Measurements from ENCODE around the gene NOP53. TPM values are rescaled to one million over a fixed set of nuclear protein-coding genes. Genes with fewer than 3 reads are reported as not detected.
"Not testable (repeated sequence)": the region's sequence is repeated elsewhere in the genome, so short reads cannot be mapped to it uniquely, and the experiment has no call there.

NOP53 gene
- total RNA-seq, 4 donors from 2014 or later, result 350 to 500 (median 454) TPM

GRCh38 chr19:47761566-47761965, 16.2 kb downstream of the NOP53 start:
- no peak for DNase-seq (ENCODE audit: extremely low spot score)
- H3K27me3 ChIP-seq, result no peaks in the 10 kb centered on the region
- TF ChIP-seq POLR2AphosphoS5 (IDR thresholded peaks at IDR 0.05), result no peak
- TF ChIP-seq, protein P1, sequence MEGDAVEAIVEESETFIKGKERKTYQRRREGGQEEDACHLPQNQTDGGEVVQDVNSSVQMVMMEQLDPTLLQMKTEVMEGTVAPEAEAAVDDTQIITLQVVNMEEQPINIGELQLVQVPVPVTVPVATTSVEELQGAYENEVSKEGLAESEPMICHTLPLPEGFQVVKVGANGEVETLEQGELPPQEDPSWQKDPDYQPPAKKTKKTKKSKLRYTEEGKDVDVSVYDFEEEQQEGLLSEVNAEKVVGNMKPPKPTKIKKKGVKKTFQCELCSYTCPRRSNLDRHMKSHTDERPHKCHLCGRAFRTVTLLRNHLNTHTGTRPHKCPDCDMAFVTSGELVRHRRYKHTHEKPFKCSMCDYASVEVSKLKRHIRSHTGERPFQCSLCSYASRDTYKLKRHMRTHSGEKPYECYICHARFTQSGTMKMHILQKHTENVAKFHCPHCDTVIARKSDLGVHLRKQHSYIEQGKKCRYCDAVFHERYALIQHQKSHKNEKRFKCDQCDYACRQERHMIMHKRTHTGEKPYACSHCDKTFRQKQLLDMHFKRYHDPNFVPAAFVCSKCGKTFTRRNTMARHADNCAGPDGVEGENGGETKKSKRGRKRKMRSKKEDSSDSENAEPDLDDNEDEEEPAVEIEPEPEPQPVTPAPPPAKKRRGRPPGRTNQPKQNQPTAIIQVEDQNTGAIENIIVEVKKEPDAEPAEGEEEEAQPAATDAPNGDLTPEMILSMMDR (IDR thresholded peaks at IDR 0.05), result no peak
- TF ChIP-seq EP300 (IDR thresholded peaks at IDR 0.05), result no peak
- TF ChIP-seq POLR2A (IDR thresholded peaks at IDR 0.05; ENCODE audit: low read depth), result no peak
- no peak overlapping the region for H3K27ac ChIP-seq (replicated peaks in 1 of 4)
- 78% methylated on average over 5 of the region's 5 CpGs for WGBS
- H3K4me3 ChIP-seq, result no peak overlapping the region
- H3K9me3 ChIP-seq, result no peaks in the 10 kb centered on the region
- peaks cover 27 to 43% (median 38%) of the 10 kb centered on the region in 4 donors for H3K36me3 ChIP-seq
- intact Hi-C loops (cut with DNase I), result no loop called here
- peaks cover 7 to 10% (median 9%) of the 10 kb centered on the region in 4 donors for H3K4me1 ChIP-seq

DNA sequence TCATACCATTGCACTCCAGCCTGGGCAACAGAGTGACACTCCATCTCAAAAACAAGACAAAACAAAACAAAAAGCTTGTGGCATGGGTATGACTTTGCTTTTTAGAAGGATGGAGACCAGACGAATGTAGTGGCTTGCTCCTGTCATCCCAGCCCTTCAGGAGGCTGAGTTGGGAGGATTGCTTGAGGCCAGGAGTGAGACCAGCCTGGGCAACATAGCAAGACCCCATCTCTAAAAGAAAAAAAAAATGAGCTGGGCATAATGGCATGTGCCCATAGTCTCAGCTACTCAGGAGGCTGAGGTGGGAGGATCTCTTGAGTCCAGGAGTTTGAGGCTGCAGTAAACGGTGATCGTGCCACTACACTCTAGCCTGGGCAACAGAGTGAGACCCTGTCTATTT, 16.8 kb downstream of the NOP53 start:
- H3K4me3 ChIP-seq, result no peak overlapping the region
- H3K4me1 ChIP-seq, result peaks cover 7 to 10% (median 9%) of the 10 kb centered on the region in 4 donors
- WGBS, result 89% methylated on average over 3 of the region's 3 CpGs
- H3K9me3 ChIP-seq, result no peaks in the 10 kb centered on the region
- H3K27ac ChIP-seq (replicated peaks in 1 of 4), result no peak overlapping the region
- no peak for DNase-seq (ENCODE audit: extremely low spot score)
- intact Hi-C loops (cut with DNase I), result no loop called here
- H3K36me3 ChIP-seq, result peaks cover 21 to 37% (median 33%) of the 10 kb centered on the region in 4 donors
- no peaks in the 10 kb centered on the region for H3K27me3 ChIP-seq
- no peak for TF ChIP-seq POLR2A (IDR thresholded peaks at IDR 0.05; ENCODE audit: low read depth)
- TF ChIP-seq, protein P1 (IDR thresholded peaks at IDR 0.05), result no peak
- no peak for TF ChIP-seq EP300 (IDR thresholded peaks at IDR 0.05)
- no peak for TF ChIP-seq POLR2AphosphoS5 (IDR thresholded peaks at IDR 0.05)

- TF ChIP-seq, protein P1 (IDR thresholded peaks at IDR 0.05), result no peak
- TF ChIP-seq POLR2AphosphoS5 (IDR thresholded peaks at IDR 0.05), result peak; percentile 38 to 69
- peaks cover 15 to 31% (median 26%) of the 10 kb centered on the region in 4 donors for H3K36me3 ChIP-seq
- H3K4me3 ChIP-seq, result no peak overlapping the region
- 65% methylated on average over 18 of the region's 18 CpGs for WGBS
- no peaks in the 10 kb centered on the region for H3K27me3 ChIP-seq
- H3K4me1 ChIP-seq, result peaks cover 7 to 10% (median 9%) of the 10 kb centered on the region in 4 donors
- H3K27ac ChIP-seq (replicated peaks in 1 of 4), result no peak overlapping the region
- no peaks in the 10 kb centered on the region for H3K9me3 ChIP-seq
- DNase-seq (ENCODE audit: extremely low spot score), result no peak
- intact Hi-C loops (cut with DNase I), result no loop called here
Observed at GRCh38 chr19:47762615-47763308, 17.4 kb downstream of the NOP53 start.

DNA sequence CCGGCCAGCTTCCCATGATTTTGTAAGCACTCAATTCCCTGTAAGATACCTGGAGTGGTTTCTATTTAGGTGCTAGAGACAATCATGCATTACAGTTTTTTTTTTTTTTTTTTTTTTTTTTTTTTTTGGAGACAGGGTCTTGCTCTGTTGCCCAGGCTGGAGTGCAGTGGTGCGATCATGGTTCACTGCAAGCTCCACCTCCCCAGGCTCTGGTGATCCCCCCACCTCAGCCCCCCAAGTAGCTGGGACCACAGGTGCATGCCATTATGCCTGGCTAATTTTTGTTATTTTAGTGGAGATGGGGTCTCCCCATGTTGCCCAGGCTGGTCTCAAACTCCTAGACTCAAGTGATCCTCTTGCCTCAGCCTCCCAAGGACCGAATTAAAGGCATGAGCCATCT, 19.4 kb downstream of the NOP53 start:
- H3K4me1 ChIP-seq; DNase-seq (ENCODE audit: extremely low spot score); H3K9me3 ChIP-seq; intact Hi-C loops (cut with DNase I); H3K27ac ChIP-seq (replicated peaks in 1 of 4); H3K4me3 ChIP-seq; H3K27me3 ChIP-seq: not testable (repeated sequence)
- WGBS, result 80% methylated on average over 3 of the region's 3 CpGs
- H3K36me3 ChIP-seq, result peaks cover 0 to 12% (median 8%) of the 10 kb centered on the region in 4 donors

- Histone ChIP-seq H3K9me3 (no peaks in the 10 kb centered on the region), H3K4me3 (no peak overlapping the region), H3K27me3 (no peaks in the 10 kb centered on the region), H3K4me1 (peaks cover 7 to 10% (median 9%) of the 10 kb centered on the region in 4 donors), H3K36me3 (peaks cover 0 to 1% (median 0%) of the 10 kb centered on the region in 4 donors), H3K27ac (replicated peaks in 1 of 4) (no peak overlapping the region)
- TF ChIP-seq POLR2A (IDR thresholded peaks at IDR 0.05; ENCODE audit: low read depth) (no peak), POLR2AphosphoS5 (IDR thresholded peaks at IDR 0.05) (peak; percentile 7 to 17)
- TF ChIP-seq, protein P1 (IDR thresholded peaks at IDR 0.05), result peak; percentile 80 to 90 (median 83)
- WGBS, result 35% methylated on average over 18 of the region's 19 CpGs
- intact Hi-C loops (cut with DNase I), result loop anchor here (1.0 kb wide), 1 partner anchor 23 kb away; no protein-coding TSS in a partner anchor
- no peak for DNase-seq (ENCODE audit: extremely low spot score)
Observed at GRCh38 chr19:47765523-47766358, 20.4 kb downstream of the NOP53 start.
